Measurements from ENCODE around the gene ALOXE3.
"Not testable (repeated sequence)": the region's sequence is repeated elsewhere in the genome, so short reads cannot be mapped to it uniquely, and the experiment has no call there.

ALOXE3 gene

GRCh38 chr17:8068736-8069586, 49.4 kb downstream of the ALOXE3 start:
- no peak for FAIRE-seq

DNA sequence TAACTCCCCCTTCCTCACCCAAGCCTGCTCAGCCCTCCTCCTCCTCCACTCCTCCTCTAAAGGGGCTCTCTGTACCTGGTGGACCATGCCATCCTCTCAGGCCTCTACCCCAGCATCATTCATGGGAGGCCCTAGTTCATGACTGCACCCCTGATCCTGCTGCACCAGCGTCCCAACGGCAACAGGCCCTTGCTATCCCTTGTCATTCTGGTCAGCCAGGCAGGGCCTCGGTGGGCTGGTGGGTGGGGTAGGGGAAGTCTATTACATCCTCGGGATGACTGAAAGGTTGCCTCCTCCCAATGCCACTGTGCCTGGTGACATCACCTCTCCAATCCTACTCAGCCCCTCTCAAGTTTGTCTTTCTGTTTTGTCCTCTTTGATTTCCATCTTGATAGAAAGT, 50.5 kb downstream of the ALOXE3 start:
- FAIRE-seq: no peak

DNA sequence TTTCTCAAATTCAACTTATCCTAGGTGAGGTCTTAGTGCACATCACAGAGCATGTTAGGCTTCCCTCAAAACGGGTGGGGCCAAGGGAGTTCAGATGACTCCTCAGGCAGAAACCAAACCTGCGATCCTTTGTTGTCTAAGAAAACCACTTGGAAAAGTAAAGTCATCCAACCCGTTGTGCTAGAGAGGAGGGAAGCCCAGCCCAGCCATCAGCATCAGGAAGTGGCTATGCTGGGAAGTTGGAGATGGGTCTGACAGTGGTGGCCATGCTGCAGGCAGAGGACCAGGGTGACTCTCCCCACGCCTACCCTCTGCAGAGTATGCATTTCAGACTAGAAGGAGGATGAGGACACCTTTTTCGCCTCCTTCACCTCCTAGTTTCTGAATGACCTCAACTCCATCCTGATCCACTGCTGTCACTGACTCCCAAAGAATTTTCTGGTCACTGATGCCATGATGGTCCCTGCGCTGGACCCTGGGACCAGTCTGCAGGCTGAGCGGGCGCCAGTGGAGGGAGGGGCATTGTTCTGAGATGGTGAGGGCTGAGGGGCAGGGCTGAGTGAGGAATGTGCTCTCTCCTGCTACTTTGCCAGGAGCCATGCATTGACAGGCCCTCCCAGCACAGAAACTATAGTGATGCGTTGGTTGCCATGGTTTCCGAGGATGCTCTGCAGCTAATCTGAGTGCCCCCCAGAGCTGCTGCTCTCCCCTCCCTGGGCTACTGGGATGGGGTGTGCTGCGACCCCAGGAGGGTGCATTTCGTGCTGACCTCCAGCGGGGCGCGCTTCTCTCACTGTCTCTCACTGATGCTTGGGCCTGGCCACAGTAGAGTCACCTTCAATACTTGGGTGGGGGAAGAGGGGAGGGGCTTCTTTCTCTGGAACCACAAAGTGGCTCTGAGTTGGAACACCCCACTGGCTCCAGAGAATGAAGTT, 51.2 kb downstream of the ALOXE3 start:
- no peak for FAIRE-seq

DNA sequence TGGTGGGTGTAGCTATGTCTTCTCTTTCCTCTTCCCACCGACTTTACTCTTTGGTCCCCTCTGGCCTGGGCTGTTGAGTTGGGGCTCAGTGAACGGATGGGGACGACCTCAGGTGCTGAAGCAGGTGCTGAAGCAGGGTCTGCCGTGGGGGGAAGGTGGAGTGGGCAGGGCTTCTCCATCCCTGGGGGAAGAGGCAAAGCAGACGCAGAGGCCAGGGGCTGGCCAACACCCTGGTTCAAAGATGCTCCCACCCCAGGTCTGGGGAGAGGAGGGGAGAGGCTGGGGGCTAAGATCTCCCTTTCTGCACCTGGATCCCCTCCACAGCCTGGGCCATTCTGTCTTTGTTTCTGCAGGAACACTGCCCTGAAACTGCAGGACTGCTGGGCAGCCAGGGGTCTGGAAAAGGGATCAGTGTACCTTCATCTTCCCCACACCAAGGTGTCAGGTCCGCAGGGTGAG, 53.7 kb downstream of the ALOXE3 start:
- no peak for FAIRE-seq

GRCh38 chr17:8063761-8064534, 54.4 kb downstream of the ALOXE3 start:
- no peak for FAIRE-seq

GRCh38 chr17:8062807-8063483, 55.4 kb downstream of the ALOXE3 start:
- no peak for FAIRE-seq

GRCh38 chr17:8062435-8062806, 55.9 kb downstream of the ALOXE3 start:
- no peak for FAIRE-seq

GRCh38 chr17:8061851-8062250, 56.5 kb downstream of the ALOXE3 start:
- not testable (repeated sequence) for FAIRE-seq

GRCh38 chr17:8060274-8060673, 58.0 kb downstream of the ALOXE3 start:
- no peak for FAIRE-seq

DNA sequence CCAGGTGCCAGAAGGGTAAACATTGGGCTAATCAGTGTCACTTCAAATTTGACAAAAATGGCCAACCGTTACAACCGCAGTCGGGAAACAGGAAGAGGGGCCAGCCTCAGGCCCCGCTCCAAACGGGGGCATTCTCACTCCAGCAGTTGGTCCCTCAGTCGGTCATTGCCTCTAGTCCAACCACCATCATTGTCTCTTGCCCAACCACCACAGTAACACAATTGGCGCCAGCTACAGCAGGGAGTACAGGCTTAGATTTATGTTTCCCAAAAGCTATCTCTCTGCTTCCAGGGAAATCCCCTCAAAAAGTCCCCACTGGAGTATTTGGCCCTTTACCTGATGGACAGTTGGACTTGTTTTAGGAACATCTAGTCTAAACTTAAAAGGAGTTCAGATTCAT, 59.2 kb downstream of the ALOXE3 start:
- FAIRE-seq: no peak

DNA sequence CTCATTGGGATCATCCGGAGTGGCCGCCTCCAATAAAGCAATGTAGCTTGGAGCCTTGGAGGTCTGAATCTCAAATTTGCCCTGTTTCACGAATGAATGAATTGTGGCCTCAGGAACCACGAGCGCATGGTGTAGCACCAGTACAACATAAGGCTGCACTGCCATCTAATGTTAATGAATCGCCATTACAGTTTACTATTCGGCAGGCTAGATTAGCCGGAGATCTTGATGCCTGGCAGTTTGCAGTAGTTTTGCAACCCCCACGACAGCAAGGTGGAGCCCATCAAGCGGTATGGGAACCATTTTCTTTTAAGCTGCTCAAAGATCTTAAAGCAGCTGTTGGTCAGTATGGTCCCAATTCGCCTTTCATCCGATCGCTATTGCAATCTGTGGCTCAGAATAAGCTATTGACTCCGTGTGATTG, 60.6 kb downstream of the ALOXE3 start:
- no peak for FAIRE-seq

GRCh38 chr17:8056976-8057625, 61.2 kb downstream of the ALOXE3 start:
- no peak for FAIRE-seq

- FAIRE-seq: no peak
Measured at GRCh38 chr17:8056232-8056975, 61.9 kb downstream of the ALOXE3 start.

GRCh38 chr17:8055851-8056231, 62.5 kb downstream of the ALOXE3 start:
- FAIRE-seq: no peak

- no peak for FAIRE-seq
Measured at GRCh38 chr17:8053600-8053999, 64.7 kb downstream of the ALOXE3 start.

DNA sequence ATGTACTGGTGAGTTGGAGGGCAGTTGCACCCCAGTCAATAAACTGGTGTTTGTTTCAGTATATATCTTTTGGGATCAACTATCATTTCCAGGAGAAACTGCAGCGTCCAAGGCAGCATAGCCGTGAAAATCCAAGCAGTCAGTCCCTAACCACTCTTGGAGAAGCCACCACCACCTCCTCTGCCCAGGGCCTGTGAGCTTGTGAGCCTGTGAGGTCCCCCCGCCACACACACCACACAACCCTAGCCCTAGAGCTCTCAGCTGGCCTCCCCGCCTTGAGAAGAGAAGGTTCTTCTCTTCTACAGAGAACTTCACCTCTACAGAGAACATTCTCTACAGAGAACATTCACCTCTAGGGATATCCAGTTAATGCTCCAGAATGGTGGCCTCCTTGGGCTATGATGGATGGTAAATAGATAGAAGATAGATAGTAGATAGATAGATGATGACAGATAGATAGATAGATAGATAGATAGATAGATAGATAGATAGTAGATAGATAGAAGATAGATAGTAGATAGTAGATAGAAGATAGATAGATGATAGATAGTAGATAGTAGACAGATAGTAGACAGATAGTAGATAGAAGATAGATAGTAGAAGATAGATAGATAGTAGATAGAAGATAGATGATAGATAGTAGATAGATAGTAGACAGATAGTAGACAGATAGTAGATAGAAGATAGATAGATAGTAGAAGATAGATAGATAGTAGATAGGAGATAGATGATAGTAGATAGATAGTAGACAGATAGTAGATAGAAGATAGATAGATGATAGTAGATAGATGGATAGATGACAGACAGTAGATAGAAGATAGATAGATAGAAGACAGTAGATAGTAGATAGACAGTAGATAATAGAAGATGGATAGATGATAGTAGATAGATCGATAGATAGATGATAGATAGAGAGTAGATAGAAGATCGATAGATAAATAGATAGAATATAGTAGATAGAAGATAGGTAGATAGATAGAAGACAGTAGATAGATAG, 65.8 kb downstream of the ALOXE3 start:
- FAIRE-seq: peak; percentile 74

GRCh38 chr17:8051831-8052230, 66.5 kb downstream of the ALOXE3 start:
- FAIRE-seq: no peak

DNA sequence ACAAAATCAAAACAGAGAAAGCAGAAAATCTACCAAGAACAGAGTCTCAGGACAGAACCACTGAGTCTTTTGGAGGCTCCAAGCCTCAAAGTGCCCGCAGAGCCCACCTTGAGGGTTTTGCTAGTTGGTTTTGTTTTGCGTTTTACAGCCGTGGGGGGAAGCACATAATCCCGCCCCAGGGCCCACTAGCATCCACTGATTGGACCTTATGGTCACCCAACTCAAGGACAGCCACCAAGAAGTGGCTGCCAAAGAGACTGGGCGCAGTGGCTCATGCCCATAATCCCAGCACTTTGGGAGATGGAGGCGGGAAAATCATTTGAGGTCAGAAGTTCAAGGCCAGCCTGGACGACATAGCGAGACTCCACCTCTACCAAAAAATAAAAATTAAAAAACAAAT, 69.6 kb downstream of the ALOXE3 start:
- no peak for FAIRE-seq

GRCh38 chr17:8048236-8048635, 70.1 kb downstream of the ALOXE3 start:
- FAIRE-seq: no peak

- no peak for FAIRE-seq
Measured at GRCh38 chr17:8047769-8048110, 70.6 kb downstream of the ALOXE3 start.
